GM12865 (cell line): Measurements from ENCODE around the gene TMEM126B.

Source experiments
- DNase-seq: peaks from one replicate; pipeline ENCODE4 v3.0.0; 2010; ENCODE audit warnings: low read depth
- H3K4me3 ChIP-seq: 2 replicates; pipeline ENCODE4 v1.5.1; 2011; ENCODE audit warnings: mild to moderate bottlenecking, low read depth, low read length, control low read depth
- CTCF ChIP-seq: IDR thresholded peaks from 2 replicates; pipeline ENCODE4 v1.5.1; 2011; ENCODE audit warnings: low read length, control low read depth, low read depth, inconsistent platforms; ENCODE audit not compliant: insufficient read depth; ENCODE audit errors: missing control alignments

Gene TMEM126B

GRCh38 chr11:85627998-85628770 is at the start of gene TMEM126B:
TMEM126B (plus strand) TSS chr11:85628593; CDS start chr11:85628608, 15 bp downstream.
- H3K4me3 ChIP-seq, result peak within 1 kb of the TSS; percentile 77
- peak; percentile 96 for DNase-seq
- no peak for TF ChIP-seq CTCF

DNA sequence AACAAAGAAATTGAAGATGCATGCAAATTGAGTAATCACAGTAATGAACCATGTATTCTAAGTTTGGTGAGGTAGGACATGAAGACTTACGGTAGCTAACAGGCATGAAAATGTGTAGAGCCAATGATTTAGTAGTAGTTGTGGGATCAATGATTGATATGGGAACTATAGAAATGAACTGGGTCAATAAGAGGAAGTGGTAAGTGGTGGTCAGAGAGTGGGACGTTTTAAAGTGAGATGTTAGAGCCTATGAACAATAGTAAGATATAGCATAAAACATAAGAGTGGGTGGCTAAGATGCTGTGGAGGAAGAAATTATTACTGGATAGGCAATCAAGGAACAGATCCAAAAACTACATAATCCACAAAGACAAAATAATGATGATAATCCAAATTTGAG is 46.3 kb upstream of the TMEM126B start:
- DNase-seq, result no peak
- no peak overlapping the region for H3K4me3 ChIP-seq
- no peak for TF ChIP-seq CTCF

DNA sequence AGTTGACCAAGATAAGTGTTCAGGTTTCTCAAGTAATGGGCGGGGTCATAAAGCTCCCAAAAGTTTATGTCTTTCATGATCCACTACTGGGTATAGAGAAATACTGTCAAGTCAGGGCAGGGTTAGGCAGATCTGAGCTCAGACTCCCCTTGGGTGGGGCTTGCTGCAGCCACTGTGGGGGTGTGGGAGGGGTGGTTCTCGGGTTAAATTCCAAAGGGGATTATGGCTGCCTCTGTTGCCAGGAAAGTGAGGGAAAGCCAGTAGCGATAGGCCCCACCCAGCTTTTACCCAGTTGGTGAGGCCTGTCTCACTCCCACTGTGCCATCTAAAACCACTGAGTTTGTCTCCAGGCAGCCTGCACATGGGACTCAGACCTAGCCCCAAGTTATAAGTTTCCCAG is 39.0 kb upstream of the TMEM126B start:
- no peak for TF ChIP-seq CTCF
- no peak overlapping the region for H3K4me3 ChIP-seq
- DNase-seq, result no peak

DNA sequence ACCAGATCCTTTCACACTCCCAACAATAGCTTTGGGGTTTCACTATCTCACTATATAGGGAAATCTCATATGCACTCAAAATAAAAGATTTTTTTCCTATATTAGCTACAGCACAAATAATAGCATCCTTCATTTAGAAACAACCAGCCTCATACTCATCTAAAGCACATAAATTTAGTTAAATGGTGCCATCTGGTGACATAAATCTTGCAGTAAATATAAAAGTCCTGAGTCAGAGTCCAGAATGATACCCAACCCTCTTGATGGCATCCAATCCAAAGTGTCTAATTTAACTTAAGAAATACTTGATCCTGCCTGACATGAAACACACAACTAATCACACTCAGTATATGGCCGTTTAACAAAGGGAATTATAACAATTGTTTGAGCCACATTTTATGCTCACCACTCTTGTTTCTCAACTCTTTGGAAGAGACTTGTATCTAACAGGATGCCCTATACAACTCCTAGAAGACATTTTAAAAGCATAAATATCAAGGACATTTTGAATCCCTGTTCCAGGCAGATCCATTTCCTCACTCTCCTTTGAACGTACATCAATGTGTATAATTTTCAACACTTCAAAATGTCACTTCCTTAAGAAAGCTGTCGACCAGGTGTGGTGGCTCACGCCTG is 37.4 kb upstream of the TMEM126B start:
- DNase-seq, result peak; percentile 6
- TF ChIP-seq CTCF, result no peak
- H3K4me3 ChIP-seq, result no peak overlapping the region

GRCh38 chr11:85595285-85595884 is 33.0 kb upstream of the TMEM126B start:
- peak; percentile 36 for TF ChIP-seq CTCF
- DNase-seq, result peak; percentile 47
- H3K4me3 ChIP-seq, result no peak overlapping the region

DNA sequence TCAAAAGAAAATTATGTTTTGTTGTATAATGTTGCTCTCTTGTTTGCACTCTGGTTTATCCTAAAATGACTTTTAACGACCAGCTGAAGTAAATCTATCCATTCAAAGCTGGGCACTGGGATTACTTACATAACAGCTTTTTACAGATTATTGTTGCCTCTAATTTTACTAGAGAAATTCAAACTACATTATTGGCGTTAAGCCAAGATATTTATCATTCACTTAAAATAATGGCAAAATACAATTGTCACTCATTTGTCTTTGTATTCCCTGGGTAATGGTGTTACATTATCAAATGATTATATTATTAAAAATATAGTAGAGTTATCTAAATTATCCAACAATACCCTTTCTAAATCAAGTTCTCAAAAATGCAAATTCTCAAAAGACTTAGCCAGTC is 31.5 kb upstream of the TMEM126B start:
- no peak for TF ChIP-seq CTCF
- H3K4me3 ChIP-seq, result no peak overlapping the region
- DNase-seq, result no peak
